Kidney epithelial cell (primary cell): ENCODE results near the gene SND1. TPM values are rescaled to one million over a fixed set of nuclear protein-coding genes. Genes with fewer than 3 reads are reported as not detected.

Experiments used
- DNase-seq: peaks from one replicate; pipeline ENCODE4 v3.0.0-alpha.2; 2010; ENCODE audit warnings: low read depth
- H3K27me3 ChIP-seq: 2 replicates; pipeline ENCODE4 v1.6.0; 2011; ENCODE audit warnings: low read length; ENCODE audit not compliant: control insufficient read depth, insufficient read depth
- H3K36me3 ChIP-seq: 2 replicates; pipeline ENCODE4 v1.5.1; 2011; ENCODE audit warnings: low read length; ENCODE audit not compliant: control insufficient read depth, insufficient read depth
- H3K4me3 ChIP-seq: 2 replicates; pipeline ENCODE4 v1.5.1; 2011; ENCODE audit warnings: low read depth, mild to moderate bottlenecking, control low read depth, low read length
- CTCF ChIP-seq: IDR thresholded peaks from 2 replicates; pipeline ENCODE4 v1.5.1; 2011; ENCODE audit warnings: mild to moderate bottlenecking, moderate library complexity, low read length, control low read depth, inconsistent platforms; ENCODE audit not compliant: insufficient read depth, poor library complexity, severe bottlenecking
- total RNA-seq: library from RNA; depleted of rRNA; stranded (reverse); fragments of >200 nt; gene quantifications from 2 replicates; pipeline ENCODE4 v1.2.3, GENCODE V29; 2015

Gene SND1
- total RNA-seq, 1 donor from 2014 or later = 257 TPM

GRCh38 chr7:128066395-128066794 is 414.4 kb downstream of the SND1 start:
- H3K4me3 ChIP-seq = no peak overlapping the region

GRCh38 chr7:128066858-128067257 is 414.9 kb downstream of the SND1 start:
- DNase-seq = no peak
- TF ChIP-seq CTCF = no peak
- no peak overlapping the region for H3K4me3 ChIP-seq
- no peaks in the 10 kb centered on the region for H3K36me3 ChIP-seq
- no peaks in the 10 kb centered on the region for H3K27me3 ChIP-seq

More at GRCh38 chr7:128066395-128066794, 414.4 kb downstream of the SND1 start:
- DNase-seq = no peak
- Histone ChIP-seq H3K27me3 (no peaks in the 10 kb centered on the region), H3K36me3 (no peaks in the 10 kb centered on the region)
- TF ChIP-seq CTCF = no peak

GRCh38 chr7:128067983-128068382 is 416.0 kb downstream of the SND1 start:
- H3K4me3 ChIP-seq = no peak overlapping the region
- H3K27me3 ChIP-seq = no peaks in the 10 kb centered on the region
- H3K36me3 ChIP-seq = no peaks in the 10 kb centered on the region
- no peak for TF ChIP-seq CTCF
- DNase-seq = no peak

GRCh38 chr7:128068785-128069184 is 416.8 kb downstream of the SND1 start:
- Histone ChIP-seq H3K27me3 (no peaks in the 10 kb centered on the region), H3K4me3 (no peak overlapping the region), H3K36me3 (no peaks in the 10 kb centered on the region)
- DNase-seq = no peak
- TF ChIP-seq CTCF = no peak

GRCh38 chr7:128069373-128070364 is 417.7 kb downstream of the SND1 start:
- no peak for TF ChIP-seq CTCF
- Histone ChIP-seq H3K27me3 (no peaks in the 10 kb centered on the region), H3K36me3 (no peaks in the 10 kb centered on the region), H3K4me3 (no peak overlapping the region)
- DNase-seq = no peak
